K562 (cell line): ENCODE measurements around the gene VPS37B. TPM values are rescaled to one million over a fixed set of nuclear protein-coding genes. Genes with fewer than 3 reads are reported as not detected.

Experiments
- ATAC-seq: fragments of 200-7000 bp; cut with Tn5 transposase; 3 replicates; pipeline ENCODE4 v1.9.1; 2020; ENCODE audit warnings: moderate library complexity
- BruUV-seq: library from RNA; stranded (reverse); fragments of 400-500 nt; replicated peaks from 2 replicates; lab custom pipeline; 2021; lab: Mats Ljungman, UMichigan
- CTCF ChIA-PET: fragments of 300-600 bp; formaldehyde crosslinking; extraction: SDS; loops from one replicate; lab custom pipeline; 2021; ENCODE audit warnings: low intra/inter-chr PET ratio; lab: Yijun Ruan, JAX
- POLR2A ChIA-PET: fragments of 300-600, 350-650 bp; sonication (Branson Sonifier 250); formaldehyde crosslinking; extraction: SDS; loops from one replicate; lab custom pipeline; 2021; ENCODE audit warnings: antibody characterized with exemption, inconsistent platforms; lab: Yijun Ruan, JAX
- DNase-seq, 4 experiments: peaks; one replicate each; pipeline versions ENCODE4 v3.0.0 to v3.0.0-alpha.2; 2011 to 2018; ENCODE audit warnings: low spot score in 3 of 4, mixed read lengths in 3 of 4; ENCODE audit errors: extremely low read depth in 1 of 4
- FAIRE-seq: peaks from 2 replicates; lab custom pipeline; 2011; peaks lifted over from hg19 to GRCh38; lab: Jason Lieb, UNC
- H2AFZ ChIP-seq: 2 replicates; pipeline ENCODE4 v1.6.0; 2011; ENCODE audit warnings: low read depth, low read length, control low read depth, inconsistent platforms
- H3K27ac ChIP-seq: fragments of 200-600 bp; 3 replicates; pipeline ENCODE4 v1.8.0; 2011; ENCODE audit warnings: low read depth, mild to moderate bottlenecking, control low read depth, inconsistent platforms, low read length, moderate library complexity, mixed read lengths; ENCODE audit errors: extremely low read depth
- H3K27me3 ChIP-seq, 2 experiments: fragments of 300-600 bp in 1 of 2; 2 replicates in 1 of 2; 3 replicates in 1 of 2; pipeline versions ENCODE4 v1.6.0 to v1.8.0; 2011; ENCODE audit warnings: inconsistent platforms in 2 of 2, low read length in 2 of 2, mild to moderate bottlenecking in 1 of 2, mixed read lengths in 1 of 2, moderate library complexity in 1 of 2; ENCODE audit not compliant: control insufficient read depth in 2 of 2, insufficient read depth in 2 of 2
- H3K36me3 ChIP-seq: fragments of 300-600 bp; 3 replicates; pipeline ENCODE4 v1.8.0; 2011; ENCODE audit warnings: mild to moderate bottlenecking, low read length, inconsistent platforms; ENCODE audit not compliant: control insufficient read depth, insufficient read depth
- H3K4me1 ChIP-seq, 2 experiments: fragments of 200-600 bp in 1 of 2; replicated peaks in 1 of 2; 2 replicates in 1 of 2; 3 replicates in 1 of 2; pipeline versions ENCODE4 v1.5.1 to v1.8.0; 2011; ENCODE audit warnings: inconsistent platforms in 2 of 2, low read length in 2 of 2, mild to moderate bottlenecking in 1 of 2, mixed read lengths in 1 of 2, moderate library complexity in 1 of 2; ENCODE audit not compliant: control insufficient read depth in 2 of 2, insufficient read depth in 2 of 2
- H3K4me2 ChIP-seq: 2 replicates; pipeline ENCODE4 v1.6.1; 2011; ENCODE audit warnings: low read length, control low read depth, inconsistent platforms, mixed read lengths; ENCODE audit not compliant: insufficient read depth
- H3K4me3 ChIP-seq: fragments of 200-600 bp; sonication (generic), shearing (Covaris generic); 2 replicates; pipeline ENCODE4 v1.5.1; 2016; ENCODE audit warnings: control low read depth, inconsistent platforms
- H3K79me2 ChIP-seq: fragments of 200-600 bp; 3 replicates; pipeline ENCODE4 v1.8.0; 2011; ENCODE audit warnings: low read length, inconsistent platforms; ENCODE audit not compliant: control insufficient read depth, insufficient read depth
- H3K9ac ChIP-seq, 2 experiments: 2 replicates each; pipeline versions ENCODE4 v1.6.0 to v1.6.1; 2011; ENCODE audit warnings: low read depth in 2 of 2, low read length in 2 of 2, control low read depth in 1 of 2, inconsistent platforms in 1 of 2, mild to moderate bottlenecking in 1 of 2, mixed read lengths in 1 of 2; ENCODE audit not compliant: insufficient read depth in 1 of 2
- H3K9me1 ChIP-seq: one replicate; pipeline ENCODE4 v1.6.0; 2011; ENCODE audit warnings: inconsistent platforms, mild to moderate bottlenecking, low read length, moderate library complexity; ENCODE audit not compliant: control insufficient read depth, insufficient read depth
- H3K9me3 ChIP-seq: replicated peaks from 2 replicates; pipeline ENCODE4 v1.5.1; 2011; ENCODE audit warnings: low read depth, low read length, inconsistent platforms; ENCODE audit not compliant: control insufficient read depth, insufficient read depth
- H4K20me1 ChIP-seq: replicated peaks from 2 replicates; pipeline ENCODE4 v1.6.1; 2011; ENCODE audit warnings: low read length, inconsistent platforms, mixed read lengths; ENCODE audit not compliant: control insufficient read depth, insufficient read depth
- BCOR ChIP-seq: fragments of 450-650 bp; IDR thresholded peaks from 2 replicates; pipeline ENCODE4 v1.6.1; 2016
- MYNN ChIP-seq, 2 experiments: sonication (generic); formaldehyde crosslinking in 1 of 2; IDR thresholded peaks; 2 replicates each; pipeline versions ENCODE4 v1.5.0 to v1.6.1; 2016 to 2020; ENCODE audit warnings: antibody characterized with exemption in 1 of 2, missing genetic modification reagents in 1 of 2
- NCOA1 ChIP-seq: fragments of 450-650 bp; IDR thresholded peaks from 2 replicates; pipeline ENCODE4 v1.6.1; 2016; ENCODE audit warnings: low read depth
- STAG1 ChIP-seq: sonication (generic); formaldehyde crosslinking; IDR thresholded peaks from 2 replicates; pipeline ENCODE4 v1.5.0; 2020; ENCODE audit warnings: missing genetic modification reagents, borderline replicate concordance
- ZNF655 ChIP-seq: fragments of 250-450 bp; sonication (Bioruptor Pico); IDR thresholded peaks from 2 replicates; pipeline ENCODE4 v1.5.0; 2021
- ZNF76 ChIP-seq: fragments of 250-450 bp; sonication (Bioruptor Pico); IDR thresholded peaks from 2 replicates; pipeline ENCODE4 v1.4.0; 2020; ENCODE audit warnings: mild to moderate bottlenecking, moderate library complexity, borderline replicate concordance
- ZSCAN32 ChIP-seq: fragments of 450-650 bp; formaldehyde crosslinking; IDR thresholded peaks from 2 replicates; pipeline ENCODE4 v1.4.0; 2020; ENCODE audit warnings: mild to moderate bottlenecking, moderate library complexity
- WGBS: fragments of 100-300 bp; shearing (Covaris generic); methylation state at CpG from one replicate; pipeline ENCODE4 v1.1.6; 2016; ENCODE audit warnings: low coverage, mixed read lengths; ENCODE audit not compliant: insufficient coverage; ENCODE audit errors: missing lambda C conversion rate; 5-methylcytosine and 5-hydroxymethylcytosine counted together
- in situ Hi-C: fragments of 300-500 bp; cut with MboI; formaldehyde crosslinking; loops from 4 replicates; pipeline ENCODE4 v1.15.0; 2018; ENCODE audit warnings: inconsistent platforms, mixed read lengths
- intact Hi-C: fragments of 100-400 bp; cut with micrococcal nuclease; formaldehyde crosslinking; loops from 2 replicates; pipeline ENCODE4 v1.14.2; 2022
- polyA plus RNA-seq, 8 experiments: library from polyadenylated mRNA; depleted of rRNA in 4 of 8; stranded (reverse) in 5 of 8; unstranded in 3 of 8; fragments of >200 nt; fragmentation: Nextera tagmentation in 2 of 8; fragmentation: Illumina TruSeq in 1 of 8; extraction: Ambion mirVana in 2 of 8; extraction: Trizol in 1 of 8; gene quantifications; 2 replicates each; pipeline versions ENCODE4 v1.2.1 to v1.2.3, GENCODE V29; 2011 to 2014; ENCODE audit warnings: inconsistent platforms in 1 of 8, missing spikeins in 1 of 8
- total RNA-seq, 7 experiments: library from RNA; depleted of rRNA in 6 of 7; stranded (reverse); fragments of >200 nt in 6 of 7; fragmentation: Illumina TruSeq in 2 of 7; extraction: Trizol in 2 of 7; gene quantifications; 2 replicates each; pipeline versions ENCODE4 v1.2.1 to v1.2.3, GENCODE V29; 2011 to 2021; ENCODE audit warnings: low replicate concordance in 1 of 7

Gene VPS37B
- total and polyA plus RNA-seq, 9 of the 15 experiments (the other 6 are each of a cell fraction or from before 2014, with no cell fraction given) = 0.28 to 37.4 (median 17.9) TPM

GRCh38 chr12:122840580-122841513, 55.1 kb downstream of the VPS37B start:
- POLR2A ChIA-PET = no interaction called here

More at GRCh38 chr12:122840580-122841513, 55.1 kb downstream of the VPS37B start:
- no peak overlapping the region for H3K27ac ChIP-seq
- TF ChIP-seq MYNN (IDR thresholded peaks at IDR 0.05) (no peak), MYNN (CRISPR knock-in tag; IDR thresholded peaks at IDR 0.05) (no peak), ZNF76 (CRISPR knock-in tag) (no peak), BCOR (no peak), ZSCAN32 (CRISPR knock-in tag) (no peak), STAG1 (CRISPR knock-in tag) (no peak), ZNF655 (CRISPR knock-in tag) (no peak), NCOA1 (no peak)
- no peak overlapping the region for H3K4me2 ChIP-seq
- peaks cover 13 to 51% of the 10 kb centered on the region in 2 experiments for H3K4me1 ChIP-seq
- no peak overlapping the region for H2AFZ ChIP-seq
- ATAC-seq = no peak
- peak overlapping the region in 1 of 2 experiments; percentile 46; a peak in 2 of 4 replicates for H3K9ac ChIP-seq
- H3K79me2 ChIP-seq = peaks cover 19% of the 10 kb centered on the region
- BruUV-seq = no TSS peak
- CTCF ChIA-PET = no interaction called here
- H3K4me3 ChIP-seq = no peak overlapping the region
- H4K20me1 ChIP-seq = peaks cover 31% of the 10 kb centered on the region
- 77% methylated on average over 24 of the region's 26 CpGs for WGBS
- no peaks in the 10 kb centered on the region for H3K9me1 ChIP-seq
- no peaks in the 10 kb centered on the region for H3K9me3 ChIP-seq
- H3K27me3 ChIP-seq = no peaks in the 10 kb centered on the region
- intact Hi-C loops (loop anchor here (10.0 kb wide), 1 partner anchor 46 kb away; no protein-coding TSS in a partner anchor), in situ Hi-C loops (no loop called here)
- no peak for DNase-seq
- peaks cover 2% of the 10 kb centered on the region; the same call in 2 of the 3 replicates for H3K36me3 ChIP-seq
- no peak for FAIRE-seq
